Ishikawa (cell line): Measurements from ENCODE around the gene METTL23.

Experiments
- EP300 ChIP-seq: IDR thresholded peaks from 2 replicates; pipeline ENCODE4 v1.6.1; 2012; ENCODE audit warnings: borderline replicate concordance
- NFIC ChIP-seq: IDR thresholded peaks from 2 replicates; pipeline ENCODE4 v1.6.1; 2012
- USF1 ChIP-seq: IDR thresholded peaks from 2 replicates; pipeline ENCODE4 v1.6.1; 2012
- YY1 ChIP-seq: IDR thresholded peaks from 2 replicates; pipeline ENCODE4 v1.6.1; 2012; ENCODE audit warnings: low read depth
- ZBTB7A ChIP-seq: IDR thresholded peaks from 2 replicates; pipeline ENCODE4 v1.6.1; 2012; ENCODE audit warnings: low read depth
- TF ChIP-seq, protein P1 (sequence below): IDR thresholded peaks from 2 replicates; pipeline ENCODE4 v1.6.1; 2012; ENCODE audit warnings: low read depth, mild to moderate bottlenecking

DNA sequence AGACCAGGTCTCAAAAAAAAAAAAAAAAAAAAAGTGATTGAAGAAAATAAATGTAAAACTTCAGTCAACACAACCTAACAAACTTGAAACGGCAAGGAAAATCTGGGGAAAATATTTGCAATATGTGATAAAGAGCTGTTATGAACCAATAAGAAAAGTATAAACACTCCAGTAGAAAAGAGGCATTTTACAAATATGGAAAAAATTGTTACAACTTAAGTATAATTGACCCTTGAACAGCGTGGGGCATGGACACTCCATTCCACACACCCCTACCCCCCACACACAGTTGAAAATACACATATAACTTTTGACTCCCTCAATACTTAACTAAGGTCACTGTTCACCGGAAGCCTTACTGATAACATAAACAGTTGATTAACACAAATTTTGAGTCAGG lies 31.9 kb downstream of the METTL23 start:
- TF ChIP-seq, protein P1, sequence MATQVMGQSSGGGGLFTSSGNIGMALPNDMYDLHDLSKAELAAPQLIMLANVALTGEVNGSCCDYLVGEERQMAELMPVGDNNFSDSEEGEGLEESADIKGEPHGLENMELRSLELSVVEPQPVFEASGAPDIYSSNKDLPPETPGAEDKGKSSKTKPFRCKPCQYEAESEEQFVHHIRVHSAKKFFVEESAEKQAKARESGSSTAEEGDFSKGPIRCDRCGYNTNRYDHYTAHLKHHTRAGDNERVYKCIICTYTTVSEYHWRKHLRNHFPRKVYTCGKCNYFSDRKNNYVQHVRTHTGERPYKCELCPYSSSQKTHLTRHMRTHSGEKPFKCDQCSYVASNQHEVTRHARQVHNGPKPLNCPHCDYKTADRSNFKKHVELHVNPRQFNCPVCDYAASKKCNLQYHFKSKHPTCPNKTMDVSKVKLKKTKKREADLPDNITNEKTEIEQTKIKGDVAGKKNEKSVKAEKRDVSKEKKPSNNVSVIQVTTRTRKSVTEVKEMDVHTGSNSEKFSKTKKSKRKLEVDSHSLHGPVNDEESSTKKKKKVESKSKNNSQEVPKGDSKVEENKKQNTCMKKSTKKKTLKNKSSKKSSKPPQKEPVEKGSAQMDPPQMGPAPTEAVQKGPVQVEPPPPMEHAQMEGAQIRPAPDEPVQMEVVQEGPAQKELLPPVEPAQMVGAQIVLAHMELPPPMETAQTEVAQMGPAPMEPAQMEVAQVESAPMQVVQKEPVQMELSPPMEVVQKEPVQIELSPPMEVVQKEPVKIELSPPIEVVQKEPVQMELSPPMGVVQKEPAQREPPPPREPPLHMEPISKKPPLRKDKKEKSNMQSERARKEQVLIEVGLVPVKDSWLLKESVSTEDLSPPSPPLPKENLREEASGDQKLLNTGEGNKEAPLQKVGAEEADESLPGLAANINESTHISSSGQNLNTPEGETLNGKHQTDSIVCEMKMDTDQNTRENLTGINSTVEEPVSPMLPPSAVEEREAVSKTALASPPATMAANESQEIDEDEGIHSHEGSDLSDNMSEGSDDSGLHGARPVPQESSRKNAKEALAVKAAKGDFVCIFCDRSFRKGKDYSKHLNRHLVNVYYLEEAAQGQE, result no peak
- no peak for TF ChIP-seq NFIC
- TF ChIP-seq YY1, result no peak
- TF ChIP-seq ZBTB7A, result no peak
- TF ChIP-seq USF1, result no peak
- TF ChIP-seq EP300, result no peak
